ENCODE data around the gene FLYWCH1.

Gene FLYWCH1

GRCh38 chr16:2911638-2912329 is at the start of gene FLYWCH1:
Gene FLYWCH1, plus strand, starts transcription at chr16:2911931. Its CDS starts 17,755 bp downstream, at chr16:2929686.
- DNase-seq = peak; percentile 96 to 98

- DNase-seq = peak in 1 of 2 donors; percentile 28
Measured at GRCh38 chr16:2865651-2866050, 46.1 kb upstream of the FLYWCH1 start.

GRCh38 chr16:2866431-2866830 is 45.3 kb upstream of the FLYWCH1 start:
- no peak for DNase-seq

GRCh38 chr16:2867661-2867986 is 44.1 kb upstream of the FLYWCH1 start:
- no peak for DNase-seq

GRCh38 chr16:2867987-2868789 is 43.5 kb upstream of the FLYWCH1 start:
- DNase-seq = peak; percentile 90 to 98

GRCh38 chr16:2871926-2872325 is 39.8 kb upstream of the FLYWCH1 start:
- no peak for DNase-seq

- no peak for DNase-seq
Measured at GRCh38 chr16:2874032-2874911, 37.5 kb upstream of the FLYWCH1 start.

GRCh38 chr16:2874912-2875362 is 36.8 kb upstream of the FLYWCH1 start:
- DNase-seq = peak; percentile 66 to 88

GRCh38 chr16:2879854-2880508 is 31.8 kb upstream of the FLYWCH1 start:
- no peak for DNase-seq

GRCh38 chr16:2881783-2882649 is 29.7 kb upstream of the FLYWCH1 start:
- DNase-seq = no peak

- peak; percentile 98 to 100 for DNase-seq
Measured at GRCh38 chr16:2882650-2883457, 28.9 kb upstream of the FLYWCH1 start, which contains the start of gene FLYWCH2. Gene FLYWCH2, plus strand, starts transcription at chr16:2883215. Its CDS starts 13,235 bp downstream, at chr16:2896450.

- DNase-seq = no peak
Measured at GRCh38 chr16:2883458-2883908, 28.2 kb upstream of the FLYWCH1 start.

GRCh38 chr16:2884041-2884451 is 27.7 kb upstream of the FLYWCH1 start:
- no peak for DNase-seq

- no peak for DNase-seq
Measured at GRCh38 chr16:2894231-2894630, 17.5 kb upstream of the FLYWCH1 start.

GRCh38 chr16:2895813-2896212 is 15.9 kb upstream of the FLYWCH1 start:
- no peak for DNase-seq

GRCh38 chr16:2896480-2897010 is 15.2 kb upstream of the FLYWCH1 start:
- DNase-seq = no peak

GRCh38 chr16:2897110-2897509 is 14.6 kb upstream of the FLYWCH1 start:
- DNase-seq = no peak

GRCh38 chr16:2898831-2899563 is 12.7 kb upstream of the FLYWCH1 start:
- no peak for DNase-seq

GRCh38 chr16:2899564-2900072 is 12.1 kb upstream of the FLYWCH1 start:
- DNase-seq = no peak
